Activated CD4-positive, alpha-beta T cell treated with anti-CD3 and anti-CD28 coated beads, Interleukin-2, amount 50 U/mL, for 16 hours (primary cell): ENCODE data around the gene TRIP11.

Experiments
- DNase-seq: peaks from one replicate; pipeline ENCODE4 v3.0.0-alpha.2; 2020

The TRIP11 gene

DNA sequence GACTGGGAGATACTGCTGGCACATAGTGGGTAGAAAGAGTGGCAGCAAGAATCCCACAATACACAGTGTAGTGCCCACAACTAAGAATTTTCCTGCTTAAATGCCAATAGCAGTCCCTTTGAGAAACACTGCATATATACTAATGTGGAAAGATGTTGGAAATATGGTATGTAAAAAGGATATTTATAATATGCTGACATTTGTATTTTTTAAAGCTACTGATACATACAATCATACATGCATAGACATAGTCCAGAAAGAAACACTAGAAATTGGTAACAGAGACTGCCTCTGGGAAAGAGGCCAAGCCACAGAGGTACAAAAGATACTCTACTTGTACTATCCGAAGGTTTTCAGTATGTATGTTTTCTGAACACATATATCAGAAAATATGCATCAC lies 30.3 kb downstream of the TRIP11 start:
- no peak for DNase-seq

DNA sequence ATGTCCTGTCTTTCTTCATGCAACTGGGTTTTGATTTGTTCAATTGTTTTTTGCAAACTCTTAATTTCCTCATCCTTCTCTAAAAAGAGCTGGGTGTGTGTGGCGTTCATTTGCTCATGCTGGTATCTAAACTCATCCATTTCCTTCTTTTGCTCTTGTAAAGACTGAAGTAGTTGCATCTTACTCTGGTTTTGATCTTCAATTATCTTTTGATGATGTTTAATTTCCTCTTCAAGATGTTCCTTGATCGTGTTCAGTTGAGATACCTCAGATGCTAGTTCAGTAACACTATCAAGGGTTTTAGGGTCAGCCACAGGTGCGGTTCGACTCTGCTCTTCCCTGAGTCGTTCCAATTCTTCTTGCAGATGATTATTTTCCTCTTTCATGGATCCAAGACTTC lies 34.8 kb downstream of the TRIP11 start:
- DNase-seq = no peak

DNA sequence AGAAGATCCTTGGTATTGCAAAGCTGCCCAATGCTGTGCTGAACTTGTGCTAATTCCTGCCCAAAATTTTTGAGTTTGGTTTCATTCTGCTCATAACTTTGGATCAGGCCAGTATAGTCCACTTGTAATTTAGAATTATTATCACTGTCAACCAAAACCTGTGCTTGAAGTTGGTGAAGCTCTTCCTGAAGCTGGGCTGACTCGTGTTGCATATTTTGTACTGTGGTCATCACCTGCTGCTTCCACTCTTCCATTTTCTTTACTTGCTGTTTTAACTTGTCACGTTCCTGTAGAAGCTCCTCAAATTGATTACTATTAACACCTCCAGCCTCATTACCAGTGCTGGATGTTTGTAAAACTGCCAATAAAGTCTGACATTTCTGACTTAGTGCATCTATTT lies 35.8 kb downstream of the TRIP11 start:
- DNase-seq = no peak

DNA sequence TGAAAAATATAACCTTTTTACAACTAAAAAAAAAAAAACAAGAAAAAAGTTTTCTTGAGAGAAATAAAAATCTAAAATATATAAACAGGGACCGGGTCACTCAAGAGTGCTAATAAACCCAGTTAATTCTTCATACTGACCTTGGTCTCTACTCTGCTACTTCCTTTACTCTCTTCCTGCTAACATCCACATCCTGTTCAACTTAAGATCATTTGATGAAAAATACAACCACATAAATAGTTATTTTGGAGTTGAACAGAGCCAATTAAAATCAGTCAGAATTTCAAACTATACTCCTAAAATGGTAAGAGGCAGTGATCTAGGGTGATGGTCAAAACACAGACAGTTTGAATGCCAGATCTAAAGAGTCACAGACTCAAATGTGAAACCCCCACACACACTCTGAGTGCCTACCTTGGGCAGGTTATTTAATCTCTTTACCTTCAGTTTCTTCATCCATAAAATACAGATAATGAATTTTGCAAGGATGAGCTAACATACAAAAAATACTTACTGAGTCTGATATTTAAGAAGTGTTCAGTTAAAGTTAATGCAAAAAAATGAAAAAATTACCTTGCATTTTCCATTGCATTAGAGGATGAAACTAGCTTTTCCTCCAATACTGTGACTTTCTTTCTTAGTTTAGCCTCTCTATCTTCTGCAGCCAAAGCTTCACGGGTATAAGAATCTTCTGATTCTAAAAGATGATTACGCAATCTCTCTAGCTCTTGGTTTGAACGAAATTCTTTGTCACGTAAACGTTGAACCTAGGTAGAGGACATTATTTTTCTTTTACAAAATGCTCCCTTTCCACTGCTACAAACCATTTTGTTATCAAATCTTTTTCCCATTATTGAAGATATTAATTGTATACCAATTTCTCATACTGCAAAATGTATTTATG lies 40.9 kb downstream of the TRIP11 start:
- no peak for DNase-seq

DNA sequence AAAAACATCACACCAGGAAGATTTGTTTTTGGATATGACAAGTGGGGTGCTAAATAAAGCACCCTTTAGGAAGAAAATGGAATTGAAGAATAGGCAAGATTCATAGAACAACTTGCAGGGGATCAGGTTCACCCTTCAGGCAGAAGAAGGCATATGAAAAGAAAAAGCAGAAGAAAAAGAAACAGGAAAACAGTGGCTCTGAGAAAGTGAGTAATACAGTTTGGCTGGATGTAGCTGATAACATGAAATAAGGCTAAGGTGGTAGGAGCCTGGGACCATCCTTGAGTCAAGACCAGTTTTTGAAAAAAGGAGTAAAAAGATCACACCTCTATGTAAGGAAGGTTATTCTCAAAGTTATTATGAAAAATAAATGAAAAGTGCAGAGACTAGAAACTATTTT lies 42.4 kb downstream of the TRIP11 start:
- no peak for DNase-seq

DNA sequence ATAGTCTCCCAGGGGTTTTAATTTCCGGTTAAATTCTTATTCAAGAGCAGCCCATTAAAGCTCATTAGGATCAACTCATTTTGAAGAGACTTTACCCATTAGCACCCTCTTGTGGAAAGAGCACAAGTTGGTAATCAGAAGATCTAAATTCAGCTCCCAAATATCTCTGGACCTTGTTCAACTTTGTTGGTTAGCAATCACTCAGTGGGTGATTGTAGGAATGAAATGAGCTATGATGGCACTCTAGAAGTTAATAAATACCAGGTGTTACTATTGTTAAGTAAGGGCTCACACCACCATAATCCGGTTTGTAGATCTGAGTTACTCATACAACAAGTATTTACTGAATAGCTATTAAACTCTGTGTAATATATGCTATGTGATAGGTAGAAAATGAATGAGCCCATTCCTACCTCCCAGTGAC lies 42.9 kb downstream of the TRIP11 start:
- DNase-seq = peak; percentile 71

DNA sequence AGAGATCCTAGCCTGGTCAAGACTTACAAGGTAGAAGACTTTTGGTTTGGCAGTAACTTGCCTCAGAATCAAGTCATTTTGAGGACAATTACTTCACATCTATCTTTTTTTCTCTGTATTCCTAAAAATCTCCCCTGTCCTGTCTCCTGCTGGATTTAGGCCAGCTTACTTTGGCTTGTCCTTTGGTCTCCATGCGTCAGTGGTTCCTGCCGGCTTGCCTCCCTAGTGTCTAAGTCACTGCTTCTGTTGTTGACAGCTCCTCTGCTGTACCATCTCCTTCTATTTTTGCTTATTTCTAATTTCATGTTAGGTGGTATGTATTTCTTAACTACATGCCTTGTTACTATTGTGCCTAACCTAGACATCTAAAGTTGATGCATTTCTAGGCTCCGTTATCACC lies 52.7 kb downstream of the TRIP11 start:
- no peak for DNase-seq

DNA sequence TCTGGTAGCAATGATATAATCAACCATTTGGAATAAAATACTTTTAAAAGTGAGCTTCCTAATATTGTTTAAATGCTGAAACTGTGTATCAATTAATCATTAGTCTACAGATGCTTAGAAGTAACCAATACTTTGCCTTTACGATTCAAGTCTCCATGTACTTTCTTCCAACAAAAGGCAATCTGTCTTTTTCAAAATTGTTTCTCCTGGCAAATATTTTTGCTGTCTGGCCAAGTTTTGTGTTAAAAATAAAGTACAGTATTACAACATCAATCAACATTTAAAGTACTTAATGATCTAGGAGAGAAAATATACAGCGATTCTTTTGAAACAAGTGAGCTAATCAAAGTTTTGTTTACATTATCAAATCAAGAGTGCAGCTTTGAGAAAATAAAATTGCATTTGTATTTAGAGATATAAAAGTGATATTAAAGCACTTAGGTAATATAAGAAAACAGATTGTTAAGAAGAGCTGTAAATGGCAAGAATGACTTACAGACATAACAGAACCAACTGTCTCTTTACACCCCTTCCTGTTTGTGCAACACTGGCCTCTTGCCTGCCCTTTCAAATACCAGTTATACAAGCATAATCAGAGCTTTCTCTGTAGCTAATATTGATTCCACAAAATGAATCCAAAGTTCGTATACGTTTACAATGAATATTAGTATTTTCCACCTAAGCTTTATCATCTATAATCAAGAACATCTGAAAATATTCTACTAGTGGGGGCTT lies 54.2 kb downstream of the TRIP11 start:
- DNase-seq = no peak

DNA sequence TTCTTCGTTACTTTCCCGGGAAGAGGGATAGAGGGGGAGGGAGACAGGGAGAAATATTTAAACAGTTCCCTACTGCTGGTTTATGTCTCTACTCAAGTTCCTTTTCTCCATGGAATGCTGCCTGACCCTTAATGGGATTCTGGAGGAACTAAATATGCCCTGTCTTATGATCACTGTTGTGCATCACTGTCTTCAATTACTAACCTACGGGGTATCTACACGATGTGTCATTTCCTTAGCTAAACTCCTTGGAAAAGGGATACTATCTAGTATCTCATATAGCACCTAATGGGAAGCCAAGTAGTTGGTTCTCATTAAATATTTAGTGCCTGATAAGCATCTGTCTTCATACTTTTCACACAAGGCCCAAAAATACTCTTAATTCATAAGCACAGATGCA lies 54.9 kb downstream of the TRIP11 start:
- no peak for DNase-seq

DNA sequence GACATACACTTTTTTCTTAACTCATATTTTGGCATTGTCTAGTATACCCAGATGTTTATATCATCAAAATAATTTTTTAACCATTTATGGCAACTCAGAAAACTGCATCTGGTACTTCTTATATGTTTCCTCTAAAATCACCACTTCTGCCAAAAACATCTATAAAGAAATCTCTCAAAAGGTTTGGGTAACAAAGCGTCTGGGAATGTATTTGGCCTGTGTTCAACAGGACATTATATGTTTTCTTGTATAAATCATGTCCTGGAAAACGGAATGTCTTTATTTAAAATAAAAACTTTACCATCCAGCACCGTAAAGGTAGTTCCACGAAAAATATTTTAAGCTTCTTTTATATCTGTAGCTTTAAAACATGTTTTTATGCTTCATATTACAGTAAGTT lies 56.3 kb downstream of the TRIP11 start:
- DNase-seq = no peak

DNA sequence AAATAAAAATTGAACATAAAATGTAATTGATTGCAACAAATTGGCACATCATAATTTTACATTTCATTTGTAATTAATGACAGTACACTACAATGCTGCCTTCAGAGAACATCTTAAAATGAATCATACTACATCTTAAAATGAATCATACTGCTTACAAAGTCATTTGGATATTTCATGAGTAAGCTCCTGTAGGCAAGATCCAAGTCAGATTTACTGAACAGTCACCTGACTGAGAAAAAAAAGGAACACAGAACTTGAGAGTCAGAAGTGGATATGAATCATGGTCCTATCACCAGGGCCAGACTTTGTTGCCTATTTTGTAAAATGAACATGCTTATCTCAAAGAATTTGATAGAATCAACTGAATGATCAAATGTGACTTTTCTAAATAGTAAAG lies 59.7 kb downstream of the TRIP11 start:
- DNase-seq = peak; percentile 92

DNA sequence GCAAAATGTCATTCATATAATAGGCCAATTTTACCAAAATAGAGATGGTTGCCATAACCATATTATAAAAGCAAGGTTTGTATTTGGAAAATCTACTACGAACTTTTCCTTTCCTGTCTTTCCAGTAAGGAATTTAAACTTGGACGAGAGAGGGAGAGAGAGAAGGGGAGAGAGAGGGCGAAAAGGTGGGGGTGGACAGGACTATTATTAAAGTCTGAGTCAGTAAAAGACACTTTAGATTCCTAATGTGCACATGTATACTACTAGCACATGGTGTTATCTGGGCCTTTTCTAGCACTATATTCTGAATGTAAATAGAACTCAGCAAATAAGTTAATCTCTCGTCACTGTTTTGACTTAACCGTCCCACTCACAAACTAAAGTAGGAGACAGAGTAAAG lies 62.0 kb downstream of the TRIP11 start:
- DNase-seq = no peak

DNA sequence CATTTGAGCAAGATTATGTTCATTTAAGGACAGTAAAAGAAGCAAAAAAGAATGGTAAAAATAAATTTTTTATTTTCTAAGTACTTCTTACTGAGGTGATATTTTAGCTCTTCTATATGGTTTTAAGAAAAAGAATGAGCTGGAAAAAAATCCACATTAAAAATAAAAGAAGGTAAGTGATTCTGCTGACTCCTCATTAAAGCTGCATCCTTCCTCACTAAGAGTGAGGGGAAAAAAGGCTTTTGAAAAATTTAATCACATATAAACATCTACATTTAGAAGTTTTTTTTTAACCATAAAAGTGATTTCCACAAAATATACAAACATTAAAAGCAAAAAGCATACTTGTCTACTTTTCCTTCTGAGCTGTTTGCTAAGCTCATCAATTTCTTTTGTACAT lies 64.1 kb downstream of the TRIP11 start:
- no peak for DNase-seq

DNA sequence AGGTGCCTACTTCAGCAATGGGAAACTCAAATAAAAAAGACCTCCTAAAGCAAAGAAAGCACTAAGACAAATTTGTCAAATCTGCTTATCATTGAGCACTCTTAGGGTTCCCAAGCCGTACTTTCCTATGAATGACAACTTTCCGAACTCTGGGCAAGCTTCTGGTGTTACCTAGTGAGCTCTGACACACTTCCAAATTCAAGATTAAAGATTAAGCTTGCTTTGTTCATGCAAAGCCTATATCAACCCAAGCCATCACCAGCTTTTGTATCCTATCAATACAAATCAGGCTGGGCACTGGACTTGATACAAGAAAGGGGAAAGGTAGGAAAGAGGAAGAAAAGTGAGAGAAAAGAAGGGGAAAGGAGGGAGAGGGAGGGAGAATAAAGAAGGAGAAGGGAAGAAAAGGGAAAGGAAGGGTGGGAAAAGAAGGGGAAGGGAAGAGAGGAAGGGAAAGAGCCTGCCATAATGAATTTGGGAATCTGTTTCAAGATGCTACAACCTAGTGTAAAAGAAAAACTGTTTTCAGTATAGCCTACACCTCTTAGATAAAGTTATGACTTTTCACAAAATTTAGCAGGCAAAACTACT lies 68.6 kb downstream of the TRIP11 start:
- no peak for DNase-seq

DNA sequence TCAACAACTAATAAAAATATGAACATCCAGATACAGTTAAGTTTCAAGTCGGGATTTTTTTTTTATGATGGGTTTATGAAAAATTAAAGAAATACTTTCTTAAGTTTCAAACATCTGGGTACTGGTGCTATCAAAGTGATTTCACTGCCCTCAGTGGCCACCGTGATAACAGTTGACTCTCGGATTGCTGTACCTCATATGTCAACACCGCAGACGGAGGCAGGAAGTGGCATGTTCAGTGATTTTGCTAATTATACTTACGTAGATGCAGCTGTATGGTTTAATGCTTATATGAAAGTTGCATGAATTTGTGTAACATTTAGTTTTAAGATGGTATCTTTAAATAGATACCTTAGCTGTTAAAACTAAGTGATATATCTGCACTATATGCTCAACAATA lies 71.6 kb downstream of the TRIP11 start:
- DNase-seq = peak; percentile 64

DNA sequence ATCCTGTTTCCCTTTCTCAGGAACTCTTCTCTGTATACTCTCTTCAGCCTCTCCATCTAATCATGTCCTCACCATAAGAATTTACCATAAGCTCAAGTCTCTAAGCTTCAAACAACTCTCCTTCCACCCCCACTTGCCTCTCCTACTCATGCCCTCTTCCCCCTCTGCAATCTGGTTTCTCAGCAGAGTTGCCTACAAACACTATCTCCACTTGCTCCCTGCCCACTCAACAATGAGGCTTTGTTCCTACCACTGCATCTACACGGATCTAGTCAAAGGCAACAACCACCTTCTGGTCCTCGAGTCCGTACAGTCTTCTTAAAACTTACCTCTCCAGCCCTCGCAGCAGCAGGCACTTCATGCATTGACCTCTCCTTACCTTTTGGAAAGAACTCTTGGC lies 75.1 kb downstream of the TRIP11 start:
- DNase-seq = no peak

DNA sequence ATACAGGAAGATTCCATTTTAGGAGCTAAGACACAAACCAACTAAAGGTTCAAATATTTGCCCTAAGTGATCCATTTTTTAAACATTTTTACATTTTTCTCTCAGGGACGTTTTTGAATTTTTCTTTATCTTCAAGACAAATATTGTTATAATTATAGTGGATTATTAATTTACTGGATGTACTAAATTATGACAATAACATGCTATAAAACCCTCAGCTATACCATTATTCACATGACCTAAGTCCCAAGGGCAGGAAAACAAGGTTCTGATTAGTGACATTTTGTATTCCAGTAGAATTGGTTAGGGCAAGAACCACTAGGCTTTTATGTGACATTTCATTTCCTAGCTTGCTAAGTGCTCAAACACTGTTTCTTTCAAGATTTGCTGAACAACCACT lies 75.8 kb downstream of the TRIP11 start:
- no peak for DNase-seq

DNA sequence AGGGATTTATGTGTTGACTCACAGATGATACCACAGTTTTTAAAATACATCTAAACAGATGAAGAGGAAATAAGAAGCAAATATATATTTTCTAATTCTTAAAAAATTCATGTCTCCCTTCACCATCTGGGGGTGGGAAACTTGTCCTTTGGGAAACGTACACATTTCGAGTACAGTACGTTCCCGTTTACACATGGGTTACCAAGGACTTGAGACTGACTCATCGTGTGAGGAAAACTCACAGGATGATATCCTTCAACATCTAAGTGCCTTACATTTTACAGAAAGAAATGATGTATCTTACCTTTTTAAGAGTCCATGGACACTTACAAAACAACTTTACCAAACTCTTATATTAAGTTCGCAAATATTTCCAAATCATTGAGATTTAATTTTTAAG lies 76.4 kb downstream of the TRIP11 start:
- no peak for DNase-seq

DNA sequence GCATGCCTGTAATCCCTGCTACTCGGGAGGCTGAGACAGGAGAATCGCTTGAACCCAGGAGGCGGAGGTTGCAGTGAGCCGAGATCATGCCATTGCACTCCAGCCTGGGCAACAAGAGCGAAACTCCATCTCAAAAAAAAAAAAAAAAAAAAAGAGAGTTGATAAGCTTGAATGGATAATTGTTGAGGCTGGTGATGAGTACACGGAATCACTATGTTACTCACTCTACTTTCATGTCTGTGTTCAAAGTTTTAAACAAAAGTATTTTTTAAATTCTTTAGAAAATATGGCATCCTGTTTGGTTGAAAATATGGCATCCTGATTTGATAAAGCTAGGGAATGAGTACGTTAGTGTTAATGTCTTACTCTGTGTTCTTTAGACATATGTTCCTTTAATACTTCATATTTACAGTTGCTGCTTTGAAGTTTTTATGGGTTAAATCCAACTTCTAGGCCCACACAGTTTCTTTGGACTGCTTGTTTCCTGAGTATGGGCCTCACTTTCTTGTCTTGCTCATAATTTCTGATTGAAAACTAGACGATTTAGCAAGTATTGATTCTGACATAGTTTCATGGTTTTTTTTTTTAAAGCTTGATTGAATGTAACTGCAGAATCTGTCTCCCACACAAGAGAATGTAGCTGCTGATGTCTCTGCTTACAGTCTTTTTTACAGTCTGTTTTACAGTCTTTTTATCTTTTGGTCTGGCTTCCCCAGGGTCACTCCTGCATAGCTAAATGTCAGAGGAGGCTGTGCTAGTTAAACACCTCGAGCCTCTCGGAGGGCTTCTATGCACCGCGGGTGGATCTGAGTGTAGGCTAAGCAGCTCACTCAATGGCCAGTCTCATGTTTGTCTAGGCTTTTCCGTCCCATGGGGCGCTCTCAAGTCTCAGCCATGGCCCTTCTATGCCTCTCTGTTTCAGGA lies 78.3 kb downstream of the TRIP11 start:
- peak; percentile 26 for DNase-seq

DNA sequence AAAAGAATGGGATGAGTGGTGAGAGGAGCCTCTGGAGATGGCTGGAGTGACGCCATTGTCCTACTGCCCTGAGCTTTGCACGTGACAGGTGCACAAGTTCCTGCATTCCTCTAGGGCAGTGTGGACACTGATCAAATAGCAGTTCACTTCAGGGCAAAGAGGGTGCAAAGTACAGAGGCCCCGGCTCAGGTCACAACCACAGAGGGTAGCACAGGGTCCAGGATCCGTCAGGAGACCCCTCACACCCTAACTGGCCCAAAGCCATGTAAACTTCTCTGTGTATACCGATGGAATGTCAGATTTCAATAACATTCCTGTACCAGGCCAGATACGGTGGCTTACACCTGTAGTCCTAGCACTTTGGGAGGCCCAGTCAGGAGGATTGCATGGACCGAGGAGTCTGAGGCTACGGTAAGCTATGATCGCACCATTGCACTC lies 82.0 kb downstream of the TRIP11 start:
- DNase-seq = no peak

DNA sequence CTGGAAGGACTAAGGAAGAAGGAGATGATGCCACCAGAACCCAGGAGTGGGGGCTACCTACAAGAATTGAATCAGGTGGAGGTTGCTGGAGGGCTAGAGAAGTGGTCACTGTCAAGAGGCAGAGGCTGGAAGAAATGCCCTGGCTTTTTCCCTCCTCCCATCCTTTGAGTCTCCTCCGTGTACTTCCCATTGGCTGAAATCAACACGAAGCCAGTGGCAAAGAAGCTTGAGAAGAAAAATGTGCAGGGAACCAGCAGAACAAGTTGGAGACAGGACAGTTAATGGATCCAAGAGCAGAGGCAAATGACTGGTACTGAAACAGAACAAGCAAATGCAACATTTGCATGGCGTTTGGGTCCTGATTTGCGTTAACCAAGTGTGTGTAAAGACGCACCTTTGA lies 83.2 kb downstream of the TRIP11 start:
- no peak for DNase-seq

DNA sequence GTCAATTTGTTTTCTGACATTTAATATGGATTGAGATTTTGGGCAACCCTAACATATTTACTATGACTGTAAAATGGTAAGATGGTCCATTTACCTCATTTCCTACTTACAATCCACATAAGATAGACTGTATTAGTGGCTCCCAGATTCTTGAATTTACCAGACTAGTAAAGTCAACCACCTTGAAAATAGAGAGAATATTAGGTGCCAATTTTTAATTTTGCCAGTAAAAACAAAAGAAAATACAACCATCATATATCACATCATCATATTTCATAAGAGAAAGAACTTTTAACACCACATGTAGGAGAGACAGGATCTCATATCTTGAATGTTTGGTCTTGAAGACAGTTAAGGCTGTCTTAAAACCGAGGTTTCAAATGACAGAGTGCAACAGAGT lies 84.7 kb downstream of the TRIP11 start:
- no peak for DNase-seq
